ENCODE measurements around the gene HTRA1. TPM values are rescaled to one million over a fixed set of nuclear protein-coding genes. Genes with fewer than 3 reads are reported as not detected.

The HTRA1 gene
- total RNA-seq, 1 experiment from 2014 or later = 0.39 TPM

DNA sequence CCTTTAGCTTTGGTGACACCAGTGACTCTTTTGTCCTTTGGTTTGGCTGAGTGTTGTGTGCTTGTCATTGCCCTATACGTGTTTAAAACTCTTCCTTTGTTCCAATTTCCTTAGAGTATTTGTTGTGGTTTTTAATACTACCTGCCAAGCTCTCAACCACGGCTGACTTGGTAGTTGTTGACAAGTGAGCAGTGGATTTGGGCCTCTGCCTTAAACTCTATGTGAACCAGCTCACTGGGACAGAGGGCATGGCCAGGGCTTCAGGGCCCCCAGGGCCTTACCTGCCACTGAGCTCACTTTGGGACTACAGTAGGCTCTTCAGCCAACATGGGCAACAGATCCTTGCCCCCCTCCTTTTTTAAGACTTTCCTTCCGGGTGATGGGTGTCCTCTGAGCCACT, 89.6 kb downstream of the HTRA1 start:
- Histone ChIP-seq H2AFZ (ENCODE audit: low read depth, low read length, poor library complexity, severe bottlenecking) (no peak overlapping the region), H3K4me2 (ENCODE audit: low read length) (no peak overlapping the region), H3K27ac (ENCODE audit: low read depth, low read length) (no peak overlapping the region), H3K9me2 (ENCODE audit: insufficient read depth) (no peaks in the 10 kb centered on the region), H3K27me3 (ENCODE audit: insufficient read depth, low read length) (peaks cover 4% of the 10 kb centered on the region; the same call in 1 of the 2 replicates), H3K36me3 (ENCODE audit: control insufficient read depth in 1 of 2, insufficient read depth in 2 of 2, low read length in 2 of 2) (no peaks in the 10 kb centered on the region), H4K20me1 (ENCODE audit: insufficient read depth) (no peaks in the 10 kb centered on the region), H3K4me1 (ENCODE audit: control insufficient read depth in 1 of 2, insufficient read depth in 2 of 2, low read length in 2 of 2) (no peaks in the 10 kb centered on the region), H3K79me2 (ENCODE audit: insufficient read depth, low read length) (no peaks in the 10 kb centered on the region), H3K4me3 (replicated peaks in 1 of 2; ENCODE audit: low read depth in 1 of 2, low read length in 2 of 2) (no peak overlapping the region), H3K9me3 (ENCODE audit: control insufficient read depth in 1 of 2, insufficient read depth in 1 of 2, low read depth in 1 of 2, low read length in 2 of 2) (no peaks in the 10 kb centered on the region), H3K9ac (ENCODE audit: low read length) (no peak overlapping the region)
- RAD21 ChIA-PET (ENCODE audit: low non-redundant PET in 1 of 2, low total read pairs in 2 of 2, uncharacterized antibody in 2 of 2, unreplicated experiment in 2 of 2) = no interaction called here
- intact Hi-C loops (cut with micrococcal nuclease) = no loop called here
- no peak for DNase-seq (ENCODE audit: low read depth, low spot score)
- POLR2A ChIA-PET = no interaction called here
- BruUV-seq (replicated peaks) = no TSS peak
- no peak for ATAC-seq
- CTCF ChIA-PET = interaction anchor here (0.6 kb wide), 1 partner anchor 14 kb away, joined by 3 read pairs; no protein-coding TSS in a partner anchor
- TF ChIP-seq, protein P1, sequence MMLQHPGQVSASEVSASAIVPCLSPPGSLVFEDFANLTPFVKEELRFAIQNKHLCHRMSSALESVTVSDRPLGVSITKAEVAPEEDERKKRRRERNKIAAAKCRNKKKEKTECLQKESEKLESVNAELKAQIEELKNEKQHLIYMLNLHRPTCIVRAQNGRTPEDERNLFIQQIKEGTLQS (IDR thresholded peaks at IDR 0.05) = no peak
- TF ChIP-seq EZH2phosphoT487 (IDR thresholded peaks at IDR 0.05; ENCODE audit: borderline replicate concordance) = no peak
- TF ChIP-seq, protein P2, sequence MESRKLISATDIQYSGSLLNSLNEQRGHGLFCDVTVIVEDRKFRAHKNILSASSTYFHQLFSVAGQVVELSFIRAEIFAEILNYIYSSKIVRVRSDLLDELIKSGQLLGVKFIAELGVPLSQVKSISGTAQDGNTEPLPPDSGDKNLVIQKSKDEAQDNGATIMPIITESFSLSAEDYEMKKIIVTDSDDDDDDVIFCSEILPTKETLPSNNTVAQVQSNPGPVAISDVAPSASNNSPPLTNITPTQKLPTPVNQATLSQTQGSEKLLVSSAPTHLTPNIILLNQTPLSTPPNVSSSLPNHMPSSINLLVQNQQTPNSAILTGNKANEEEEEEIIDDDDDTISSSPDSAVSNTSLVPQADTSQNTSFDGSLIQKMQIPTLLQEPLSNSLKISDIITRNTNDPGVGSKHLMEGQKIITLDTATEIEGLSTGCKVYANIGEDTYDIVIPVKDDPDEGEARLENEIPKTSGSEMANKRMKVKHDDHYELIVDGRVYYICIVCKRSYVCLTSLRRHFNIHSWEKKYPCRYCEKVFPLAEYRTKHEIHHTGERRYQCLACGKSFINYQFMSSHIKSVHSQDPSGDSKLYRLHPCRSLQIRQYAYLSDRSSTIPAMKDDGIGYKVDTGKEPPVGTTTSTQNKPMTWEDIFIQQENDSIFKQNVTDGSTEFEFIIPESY (IDR thresholded peaks at IDR 0.05; ENCODE audit: extremely low read depth, insufficient replicate concordance, low read length) = no peak
- TF ChIP-seq TCF7L2 (IDR thresholded peaks at IDR 0.05; ENCODE audit: borderline replicate concordance, extremely low read depth, insufficient read depth, insufficient read length) = no peak

DNA sequence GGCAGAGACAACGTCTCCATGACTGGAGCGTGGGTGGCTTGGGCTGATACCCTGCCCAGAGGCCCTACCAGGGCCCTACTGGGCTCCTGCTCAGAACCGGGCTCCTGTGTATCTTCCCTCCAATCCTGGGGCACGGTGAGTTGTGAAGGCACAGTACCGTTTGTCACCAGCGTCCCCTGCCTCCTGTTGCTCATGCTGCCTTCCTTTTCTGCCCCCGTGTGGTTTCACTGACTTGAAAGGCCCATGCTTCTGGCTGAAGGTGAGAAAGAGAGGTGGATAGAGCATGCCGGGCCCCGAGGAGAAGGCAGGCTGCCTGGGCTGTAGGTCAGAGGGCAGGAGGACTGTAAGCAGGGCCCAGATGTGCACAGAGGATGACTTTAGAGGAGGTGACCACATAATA, 90.1 kb downstream of the HTRA1 start:
- H3K9ac ChIP-seq (ENCODE audit: low read length) = no peak overlapping the region
- H4K20me1 ChIP-seq (ENCODE audit: insufficient read depth) = no peaks in the 10 kb centered on the region
- H2AFZ ChIP-seq (ENCODE audit: low read depth, low read length, poor library complexity, severe bottlenecking) = no peak overlapping the region
- no peaks in the 10 kb centered on the region for H3K9me2 ChIP-seq (ENCODE audit: insufficient read depth)
- no peaks in the 10 kb centered on the region for H3K36me3 ChIP-seq (ENCODE audit: control insufficient read depth in 1 of 2, insufficient read depth in 2 of 2, low read length in 2 of 2)
- CTCF ChIA-PET = interaction anchor here (0.6 kb wide), 1 partner anchor 14 kb away, joined by 3 read pairs; no protein-coding TSS in a partner anchor
- H3K4me1 ChIP-seq (ENCODE audit: control insufficient read depth in 1 of 2, insufficient read depth in 2 of 2, low read length in 2 of 2) = no peaks in the 10 kb centered on the region
- intact Hi-C loops (cut with micrococcal nuclease) = no loop called here
- H3K9me3 ChIP-seq (ENCODE audit: control insufficient read depth in 1 of 2, insufficient read depth in 1 of 2, low read depth in 1 of 2, low read length in 2 of 2) = no peaks in the 10 kb centered on the region
- H3K27me3 ChIP-seq (ENCODE audit: insufficient read depth, low read length) = peaks cover 4% of the 10 kb centered on the region; the same call in 1 of the 2 replicates
- BruUV-seq (replicated peaks) = no TSS peak
- RAD21 ChIA-PET (ENCODE audit: low non-redundant PET in 1 of 2, low total read pairs in 2 of 2, uncharacterized antibody in 2 of 2, unreplicated experiment in 2 of 2) = no interaction called here
- H3K4me2 ChIP-seq (ENCODE audit: low read length) = no peak overlapping the region
- H3K27ac ChIP-seq (ENCODE audit: low read depth, low read length) = no peak overlapping the region
- ATAC-seq (peak; percentile 71), DNase-seq (ENCODE audit: low read depth, low spot score) (no peak)
- no peaks in the 10 kb centered on the region for H3K79me2 ChIP-seq (ENCODE audit: insufficient read depth, low read length)
- H3K4me3 ChIP-seq (replicated peaks in 1 of 2; ENCODE audit: low read depth in 1 of 2, low read length in 2 of 2) = no peak overlapping the region
- POLR2A ChIA-PET = no interaction called here
- TF ChIP-seq YY1 (IDR thresholded peaks at IDR 0.05; ENCODE audit: extremely low read depth, insufficient replicate concordance, low read depth, low read length) (no peak), ZFX (IDR thresholded peaks at IDR 0.05) (no peak), FOSL1 (IDR thresholded peaks at IDR 0.05; ENCODE audit: low read depth) (no peak), EGR1 (IDR thresholded peaks at IDR 0.05; ENCODE audit: low read depth) (no peak), POLR2AphosphoS5 (IDR thresholded peaks at IDR 0.05; ENCODE audit: low read depth, low read length) (no peak), SP1 (IDR thresholded peaks at IDR 0.05; ENCODE audit: low read depth) (no peak), TCF7L2 (IDR thresholded peaks at IDR 0.05; ENCODE audit: borderline replicate concordance, extremely low read depth, insufficient read depth, insufficient read length) (no peak), JUND (IDR thresholded peaks at IDR 0.05) (no peak), POLR2A (IDR thresholded peaks at IDR 0.05; ENCODE audit: borderline replicate concordance, extremely low read depth, insufficient read depth, insufficient read length) (no peak), SIN3A (IDR thresholded peaks at IDR 0.05; ENCODE audit: low read depth) (no peak), CBX3 (IDR thresholded peaks at IDR 0.05; ENCODE audit: low read depth) (no peak)
- TF ChIP-seq, protein P3, sequence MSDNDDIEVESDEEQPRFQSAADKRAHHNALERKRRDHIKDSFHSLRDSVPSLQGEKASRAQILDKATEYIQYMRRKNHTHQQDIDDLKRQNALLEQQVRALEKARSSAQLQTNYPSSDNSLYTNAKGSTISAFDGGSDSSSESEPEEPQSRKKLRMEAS (IDR thresholded peaks at IDR 0.05) = no peak
- TF ChIP-seq, protein P4, sequence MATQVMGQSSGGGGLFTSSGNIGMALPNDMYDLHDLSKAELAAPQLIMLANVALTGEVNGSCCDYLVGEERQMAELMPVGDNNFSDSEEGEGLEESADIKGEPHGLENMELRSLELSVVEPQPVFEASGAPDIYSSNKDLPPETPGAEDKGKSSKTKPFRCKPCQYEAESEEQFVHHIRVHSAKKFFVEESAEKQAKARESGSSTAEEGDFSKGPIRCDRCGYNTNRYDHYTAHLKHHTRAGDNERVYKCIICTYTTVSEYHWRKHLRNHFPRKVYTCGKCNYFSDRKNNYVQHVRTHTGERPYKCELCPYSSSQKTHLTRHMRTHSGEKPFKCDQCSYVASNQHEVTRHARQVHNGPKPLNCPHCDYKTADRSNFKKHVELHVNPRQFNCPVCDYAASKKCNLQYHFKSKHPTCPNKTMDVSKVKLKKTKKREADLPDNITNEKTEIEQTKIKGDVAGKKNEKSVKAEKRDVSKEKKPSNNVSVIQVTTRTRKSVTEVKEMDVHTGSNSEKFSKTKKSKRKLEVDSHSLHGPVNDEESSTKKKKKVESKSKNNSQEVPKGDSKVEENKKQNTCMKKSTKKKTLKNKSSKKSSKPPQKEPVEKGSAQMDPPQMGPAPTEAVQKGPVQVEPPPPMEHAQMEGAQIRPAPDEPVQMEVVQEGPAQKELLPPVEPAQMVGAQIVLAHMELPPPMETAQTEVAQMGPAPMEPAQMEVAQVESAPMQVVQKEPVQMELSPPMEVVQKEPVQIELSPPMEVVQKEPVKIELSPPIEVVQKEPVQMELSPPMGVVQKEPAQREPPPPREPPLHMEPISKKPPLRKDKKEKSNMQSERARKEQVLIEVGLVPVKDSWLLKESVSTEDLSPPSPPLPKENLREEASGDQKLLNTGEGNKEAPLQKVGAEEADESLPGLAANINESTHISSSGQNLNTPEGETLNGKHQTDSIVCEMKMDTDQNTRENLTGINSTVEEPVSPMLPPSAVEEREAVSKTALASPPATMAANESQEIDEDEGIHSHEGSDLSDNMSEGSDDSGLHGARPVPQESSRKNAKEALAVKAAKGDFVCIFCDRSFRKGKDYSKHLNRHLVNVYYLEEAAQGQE (IDR thresholded peaks at IDR 0.05; ENCODE audit: low read depth) = no peak
